ENCODE data around the gene C8A. TPM values are rescaled to one million over a fixed set of nuclear protein-coding genes. Genes with fewer than 3 reads are reported as not detected.

Gene C8A
- total and polyA plus RNA-seq, 2 of the 8 experiments (the other 6 are each of a cell fraction or from before 2014, with no cell fraction given): not detected

GRCh38 chr1:56952501-56952900, 97.9 kb downstream of the C8A start:
- no peak overlapping the region for H2BK12ac ChIP-seq (ENCODE audit: low read depth, low read length)
- no peak overlapping the region for H3K18ac ChIP-seq (ENCODE audit: extremely low read depth, low read length)
- no peaks in the 10 kb centered on the region for H4K20me1 ChIP-seq (replicated peaks in 1 of 2; ENCODE audit: control insufficient read depth in 1 of 2, insufficient read depth in 2 of 2, low read length in 2 of 2)
- H3K9ac ChIP-seq (replicated peaks in 1 of 4; ENCODE audit: extremely low read depth in 1 of 4, low read depth in 3 of 4, low read length in 3 of 4): no peak overlapping the region
- H3K14ac ChIP-seq (ENCODE audit: insufficient read length): no peak overlapping the region
- H3K23ac ChIP-seq (ENCODE audit: insufficient read length): no peak overlapping the region
- no peak overlapping the region for H4K91ac ChIP-seq (replicated peaks; ENCODE audit: insufficient read length, low read length)
- no peak overlapping the region for H3K4me3 ChIP-seq (ENCODE audit: extremely low read depth in 1 of 4, insufficient read depth in 2 of 4, low read depth in 3 of 4, low read length in 4 of 4)
- H3K79me2 ChIP-seq (ENCODE audit: control insufficient read depth in 1 of 2, insufficient read depth in 2 of 2, low read length in 2 of 2): no peaks in the 10 kb centered on the region
- no peak overlapping the region for H2BK5ac ChIP-seq (ENCODE audit: low read depth, low read length)
- no peak for TF ChIP-seq RBBP5 (IDR thresholded peaks at IDR 0.05; ENCODE audit: borderline replicate concordance, low read depth, low read length)
- H4K8ac ChIP-seq (ENCODE audit: extremely low read depth, insufficient read depth, low read length): no peak overlapping the region
- no peaks in the 10 kb centered on the region for H3K4me1 ChIP-seq (replicated peaks in 1 of 4; ENCODE audit: control insufficient read depth in 3 of 4, insufficient read depth in 4 of 4, low read length in 3 of 4)
- no peak overlapping the region for H3K27ac ChIP-seq (ENCODE audit: low read depth, low read length)
- H3K27me3 ChIP-seq (replicated peaks in 1 of 4; ENCODE audit: control insufficient read depth in 3 of 4, extremely low read depth in 1 of 4, insufficient read depth in 3 of 4, low read length in 3 of 4): no peaks in the 10 kb centered on the region
- 92% methylated on average over 8 of the region's 8 CpGs; no CpG with 5 or more reads in 1 of the 2 experiments for WGBS, 2 experiments (ENCODE audit: extremely low coverage in 1 of 2, insufficient coverage in 1 of 2, insufficient read length in 1 of 2, insufficient replicate concordance in 2 of 2, low coverage in 1 of 2, low lambda C conversion rate in 2 of 2, missing lambda C conversion rate in 1 of 2)
- H4K5ac ChIP-seq (ENCODE audit: insufficient read length, low read depth, low read length): no peak overlapping the region
- H3K36me3 ChIP-seq (ENCODE audit: control insufficient read depth in 2 of 4, insufficient read depth in 4 of 4, low read length in 3 of 4): no peaks in the 10 kb centered on the region; a peak in 1 of 8 replicates
- no peak for FAIRE-seq
- H3K79me1 ChIP-seq (ENCODE audit: low read depth, low read length): no peaks in the 10 kb centered on the region
- H3K9me3 ChIP-seq (ENCODE audit: insufficient read depth in 2 of 2, low read depth in 1 of 2, low read length in 1 of 2): no peaks in the 10 kb centered on the region
- H2AK5ac ChIP-seq (ENCODE audit: low read depth, low read length): no peak overlapping the region
- H2BK120ac ChIP-seq (replicated peaks; ENCODE audit: low read depth, low read length): no peak overlapping the region
- no peak overlapping the region for H2BK20ac ChIP-seq (ENCODE audit: low read length)
- DNase-seq (ENCODE audit: low read depth in 1 of 2, low spot score in 2 of 2): no peak
- H2BK15ac ChIP-seq (ENCODE audit: low read length): no peak overlapping the region
- no peak overlapping the region for H3K4ac ChIP-seq (replicated peaks; ENCODE audit: insufficient read length, low read depth, low read length)
- no peak overlapping the region for H3K56ac ChIP-seq (replicated peaks; ENCODE audit: insufficient read length, low read depth, low read length)
- no peak overlapping the region for H2AFZ ChIP-seq (ENCODE audit: low read length)
- ChIA-PET POLR2A (ENCODE audit: partially characterized antibody) (no interaction called here), CTCF (ENCODE audit: partially characterized antibody) (interaction anchor here (0.7 to 1.1 kb wide), 3 partner anchors 16 to 121 kb away, joined by 3 read pairs; no protein-coding TSS in a partner anchor)
- no peaks in the 10 kb centered on the region for H3K23me2 ChIP-seq (ENCODE audit: low read depth, low read length)
- no peak overlapping the region for H3K4me2 ChIP-seq (ENCODE audit: insufficient read depth in 1 of 2, low read depth in 2 of 2, low read length in 2 of 2)

Measured in H1 (cell line).